GM19438 (cell line): ENCODE results near the gene ALOX12B.
"Not testable (repeated sequence)": the region's sequence is repeated elsewhere in the genome, so short reads cannot be mapped to it uniquely, and the experiment has no call there.

ENCODE experiments used
- ATAC-seq: cut with Tn5 transposase; IDR thresholded peaks from one replicate; pipeline ENCODE4 v1.9.1; 2021; ENCODE audit warnings: low read depth; ENCODE audit not compliant: unreplicated experiment

Gene ALOX12B

GRCh38 chr17:8119581-8120519, 32.3 kb upstream of the ALOX12B start:
- ATAC-seq, result no peak

- ATAC-seq, result peak; percentile 39
Observed at GRCh38 chr17:8118769-8119580, 31.5 kb upstream of the ALOX12B start.

GRCh38 chr17:8117980-8118768, 30.7 kb upstream of the ALOX12B start, which contains the start of gene ALOXE3:
Gene ALOXE3, minus strand, starts transcription at chr17:8118514. Its CDS starts 524 bp downstream, at chr17:8117990.
- no peak for ATAC-seq

- no peak for ATAC-seq
Observed at GRCh38 chr17:8117367-8117979, 30.0 kb upstream of the ALOX12B start.

GRCh38 chr17:8116776-8117175, 29.3 kb upstream of the ALOX12B start:
- no peak for ATAC-seq

DNA sequence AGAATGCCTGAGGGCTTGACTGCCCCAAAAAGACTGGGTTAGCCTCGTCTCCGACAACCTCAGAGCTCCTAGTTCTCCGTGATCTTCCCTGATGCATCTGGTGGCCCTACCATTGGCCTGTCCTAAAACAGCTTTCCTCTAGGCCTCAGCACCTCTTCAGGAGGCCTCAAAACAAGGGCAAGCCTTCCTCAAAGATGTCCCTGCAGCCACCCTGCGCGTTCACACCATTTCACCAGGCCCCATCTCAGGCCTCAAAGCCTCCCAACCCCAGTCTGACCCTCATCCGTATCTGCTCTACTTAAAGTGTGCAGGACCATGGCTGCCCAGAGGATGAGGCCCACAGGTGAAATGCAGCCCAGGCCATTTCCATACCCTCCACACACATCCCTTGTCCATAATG, 23.4 kb upstream of the ALOX12B start:
- no peak for ATAC-seq

GRCh38 chr17:8110456-8110804, 22.9 kb upstream of the ALOX12B start:
- no peak for ATAC-seq

DNA sequence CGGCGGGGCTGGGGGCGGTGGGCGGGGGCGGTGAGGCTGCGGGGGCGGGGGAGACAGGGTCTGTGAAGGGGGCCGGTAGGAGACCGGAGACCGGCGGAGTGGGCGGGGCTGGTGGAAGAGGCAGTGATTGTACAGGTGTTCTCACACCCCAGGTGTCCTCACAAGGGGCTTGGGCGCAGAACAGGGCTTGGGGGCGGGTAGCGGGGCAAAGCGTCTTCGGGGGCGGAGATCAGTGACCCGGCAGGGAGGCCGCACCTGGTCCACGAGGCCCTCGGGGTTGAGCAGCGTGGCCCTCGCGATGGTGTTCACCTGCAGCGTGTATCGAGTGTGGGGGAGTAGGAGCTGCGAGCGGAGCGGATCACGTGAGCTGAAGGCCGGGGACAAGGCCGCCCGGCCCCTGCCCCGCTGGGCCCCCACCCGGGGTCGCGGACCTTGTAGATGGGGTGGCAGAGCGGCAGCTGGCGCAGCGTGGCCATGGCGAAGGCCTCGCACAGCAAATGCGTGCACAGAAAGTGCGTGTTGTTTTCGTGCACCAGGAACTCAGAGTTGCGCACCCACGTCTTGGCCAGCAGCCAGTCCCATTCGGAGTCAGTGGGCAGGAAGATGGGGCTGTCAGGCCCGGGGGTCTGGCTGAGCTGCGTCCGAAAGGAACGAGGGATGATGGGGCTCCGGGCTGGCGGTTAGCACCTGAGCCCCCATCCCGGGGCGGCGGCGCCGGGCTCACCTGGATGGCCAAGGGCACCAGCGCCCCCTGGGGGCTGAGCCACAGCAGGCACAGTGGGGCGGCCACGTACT, 22.3 kb upstream of the ALOX12B start:
- no peak for ATAC-seq

DNA sequence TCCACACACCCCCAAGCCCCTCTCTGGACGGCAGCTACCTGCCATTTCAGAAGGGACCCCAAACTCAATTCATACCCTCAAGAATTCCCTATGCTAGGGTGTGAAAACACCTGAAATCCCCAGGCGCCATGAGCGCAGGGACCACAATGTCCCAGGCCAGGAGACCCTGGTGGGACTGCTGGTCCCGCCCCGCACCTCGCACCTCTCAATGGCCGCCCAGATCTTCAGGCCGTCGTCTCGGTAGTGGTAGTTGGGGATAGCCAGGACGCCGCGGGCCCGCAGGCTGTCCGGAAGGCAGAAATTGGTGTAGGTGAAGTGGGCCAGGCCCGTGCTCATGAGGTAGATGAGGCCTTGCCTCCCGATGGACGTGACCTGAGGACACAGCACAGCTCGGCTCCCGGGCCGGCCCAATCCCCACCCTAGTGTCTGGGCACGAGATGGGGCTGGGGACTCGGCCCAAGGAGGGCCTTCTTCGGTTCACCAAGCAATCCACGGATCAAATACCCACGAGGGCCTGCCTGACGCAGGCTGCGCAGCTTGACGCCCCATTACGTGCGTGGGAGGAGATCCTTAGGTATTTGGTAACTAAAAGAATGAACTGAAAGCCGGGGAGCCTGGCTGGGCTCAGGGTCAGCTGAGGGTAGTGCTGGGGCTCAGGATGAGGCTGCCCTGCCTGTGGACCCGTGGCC, 21.6 kb upstream of the ALOX12B start:
- ATAC-seq, result no peak

DNA sequence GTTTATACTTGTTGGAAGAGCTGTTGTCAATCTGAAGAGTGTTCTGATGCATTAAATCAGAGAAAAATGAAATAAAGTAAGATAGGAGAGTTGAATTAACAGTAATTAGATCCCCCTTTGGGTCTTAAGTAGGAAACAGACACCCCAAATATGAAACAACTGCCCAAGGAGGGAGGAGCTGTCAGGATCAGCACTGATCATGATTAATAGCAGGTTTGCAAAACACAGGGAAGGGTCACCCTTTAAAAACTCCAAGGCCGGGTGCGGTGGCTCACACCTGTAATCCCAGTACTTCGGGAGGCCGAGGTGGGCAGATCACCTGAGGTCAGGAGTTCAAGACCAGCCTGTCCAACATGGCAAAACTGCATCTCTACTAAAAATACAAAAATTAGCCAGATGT, 19.5 kb upstream of the ALOX12B start:
- not testable (repeated sequence) for ATAC-seq

GRCh38 chr17:8105957-8106398, 18.5 kb upstream of the ALOX12B start:
- ATAC-seq, result no peak

DNA sequence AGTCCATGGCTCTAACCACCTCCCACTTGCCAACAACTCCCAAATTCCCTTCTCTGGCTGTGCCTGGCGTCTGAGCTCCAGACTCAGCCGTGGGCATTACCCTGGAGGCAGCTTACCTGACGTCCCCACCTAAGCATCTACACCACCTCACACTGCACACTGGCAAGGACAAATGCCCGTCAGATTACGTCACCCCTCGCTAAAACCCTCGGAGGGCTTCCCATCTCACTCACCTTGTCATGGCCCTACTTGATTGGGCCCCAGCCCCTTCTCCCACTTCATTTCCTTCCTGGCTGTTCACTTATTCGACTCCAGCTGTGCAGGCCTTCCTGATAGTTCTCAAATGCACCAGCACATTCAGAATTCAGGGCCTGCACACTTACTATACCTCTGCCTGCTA, 17.4 kb upstream of the ALOX12B start:
- no peak for ATAC-seq

- ATAC-seq, result no peak
Observed at GRCh38 chr17:8103549-8103948, 16.0 kb upstream of the ALOX12B start.

GRCh38 chr17:8101721-8102120, 14.2 kb upstream of the ALOX12B start:
- ATAC-seq, result no peak

DNA sequence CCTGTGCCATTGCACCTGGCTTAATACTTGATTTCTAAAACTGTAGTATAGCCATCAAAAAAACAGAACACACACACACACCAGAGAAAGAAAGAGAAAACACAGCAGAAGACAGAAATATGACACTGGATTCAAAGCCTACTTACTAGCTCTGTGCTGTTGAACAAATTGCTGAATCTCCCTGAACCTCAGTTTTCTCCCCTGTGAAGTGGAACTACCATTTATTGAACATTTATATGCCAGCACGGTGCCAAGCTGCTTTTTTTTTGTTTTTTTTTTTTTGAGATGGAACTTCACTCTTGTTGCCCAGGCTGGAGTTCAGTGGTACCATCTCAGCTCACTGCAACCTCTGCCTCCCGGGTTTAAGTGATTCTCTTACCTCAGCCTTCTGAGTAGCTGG, 13.2 kb upstream of the ALOX12B start:
- ATAC-seq, result no peak

DNA sequence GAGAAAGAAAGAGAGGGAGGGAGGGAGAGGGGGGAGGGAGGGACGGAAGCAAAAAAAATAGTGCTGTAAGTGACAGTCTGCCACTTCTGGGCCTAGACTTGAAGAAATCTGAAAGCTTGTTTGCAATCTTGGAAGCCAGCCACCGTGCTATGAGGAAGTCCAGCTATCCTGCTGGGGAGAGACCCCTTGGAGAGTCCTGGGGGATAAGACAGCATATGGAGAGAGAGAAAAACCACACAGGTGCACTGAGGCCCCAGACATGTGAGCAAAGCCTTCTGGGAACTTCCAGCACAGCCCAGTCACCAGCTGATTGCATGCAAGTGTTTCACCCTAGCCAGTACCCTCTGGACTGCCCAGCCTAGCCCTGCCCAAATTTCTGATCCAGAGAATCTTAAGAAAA, 12.6 kb upstream of the ALOX12B start:
- ATAC-seq, result no peak

DNA sequence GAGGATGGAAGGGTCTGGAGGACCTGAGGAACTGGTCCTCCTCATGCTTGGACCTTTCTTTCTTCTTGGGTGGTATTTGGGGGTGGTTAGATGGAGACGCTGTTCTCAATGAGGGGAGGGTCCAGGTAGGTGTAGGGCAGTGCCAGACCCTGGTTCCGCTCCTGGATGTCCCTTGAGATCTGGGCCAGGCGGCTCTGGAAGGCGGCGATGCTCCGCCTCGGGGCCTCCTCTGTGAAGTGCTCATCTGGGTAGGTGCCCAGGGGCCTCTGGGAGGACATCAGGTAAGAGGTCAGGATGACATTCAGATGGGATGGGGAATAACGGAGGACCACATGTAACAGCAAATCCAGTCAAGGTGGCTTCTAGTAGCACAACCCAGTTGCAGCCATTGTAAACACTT, 9.0 kb upstream of the ALOX12B start:
- no peak for ATAC-seq

DNA sequence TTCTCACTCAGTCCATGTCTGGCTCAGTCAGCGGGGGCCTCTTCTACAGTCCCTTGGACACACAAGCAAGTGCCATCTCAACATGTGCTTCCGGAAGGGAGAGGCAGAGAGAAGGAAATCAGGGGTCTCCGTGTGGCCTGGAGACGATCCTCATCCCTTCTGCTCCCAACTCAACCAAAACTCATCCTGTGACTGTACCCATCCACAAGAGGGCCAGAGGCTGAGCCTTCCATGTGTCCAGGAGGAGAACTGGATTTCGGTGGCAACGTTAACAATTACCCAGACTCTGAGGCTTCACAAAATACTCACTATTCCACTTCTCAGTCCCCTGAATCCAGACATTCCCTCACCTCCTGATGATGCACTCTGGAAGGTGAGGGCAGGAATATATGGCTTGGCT, 7.8 kb upstream of the ALOX12B start:
- no peak for ATAC-seq
